Endothelial cell of umbilical vein (primary cell): ENCODE measurements around the gene ZMPSTE24. TPM values are rescaled to one million over a fixed set of nuclear protein-coding genes. Genes with fewer than 3 reads are reported as not detected.
"Not testable (repeated sequence)": the region's sequence is repeated elsewhere in the genome, so short reads cannot be mapped to it uniquely, and the experiment has no call there.

Source experiments
- BruUV-seq: library from RNA; stranded (reverse); fragments of 400-500 nt; replicated peaks from 2 replicates; lab custom pipeline; 2021; lab: Mats Ljungman, UMichigan
- CTCF ChIA-PET: fragments of 300-600, 350-600 bp; sonication (Branson Sonifier 250); formaldehyde crosslinking; loops from one replicate; lab custom pipeline; 2021; ENCODE audit warnings: antibody characterized with exemption, inconsistent platforms; lab: Charles Lee
- POLR2A ChIA-PET: fragments of 300-600, 350-600 bp; sonication (Branson Sonifier 250); formaldehyde crosslinking; loops from one replicate; lab custom pipeline; 2021; ENCODE audit warnings: antibody characterized with exemption, inconsistent platforms; lab: Charles Lee
- DNase-seq: peaks from one replicate; pipeline ENCODE4 v3.0.0-alpha.2; 2011; ENCODE audit warnings: low read depth, low spot score
- FAIRE-seq: peaks from 2 replicates; lab custom pipeline; 2011; peaks lifted over from hg19 to GRCh38; lab: Jason Lieb, UNC
- H2AFZ ChIP-seq: 2 replicates; pipeline ENCODE4 v1.6.0; 2012; ENCODE audit warnings: low read depth, low read length, control low read depth, inconsistent platforms
- H3K27ac ChIP-seq: 2 replicates; pipeline ENCODE4 v1.5.1; 2011; ENCODE audit warnings: low read depth, mild to moderate bottlenecking, control low read depth, low read length, moderate library complexity; ENCODE audit not compliant: insufficient read depth
- H3K27me3 ChIP-seq, 2 experiments: 2 replicates each; pipeline versions ENCODE4 v1.6.0 to v1.6.1; 2011; ENCODE audit warnings: low read length in 2 of 2, mixed read lengths in 1 of 2; ENCODE audit not compliant: control insufficient read depth in 2 of 2, insufficient read depth in 2 of 2
- H3K36me3 ChIP-seq, 2 experiments: 2 replicates in 1 of 2; 3 replicates in 1 of 2; pipeline ENCODE4 v1.5.1; 2011; ENCODE audit warnings: low read length in 2 of 2, mild to moderate bottlenecking in 1 of 2, moderate library complexity in 1 of 2; ENCODE audit not compliant: control insufficient read depth in 2 of 2, insufficient read depth in 2 of 2; ENCODE audit errors: extremely low read depth in 1 of 2
- H3K4me1 ChIP-seq: 3 replicates; pipeline ENCODE4 v1.5.1; 2011; ENCODE audit warnings: mild to moderate bottlenecking, low read length; ENCODE audit not compliant: control insufficient read depth, insufficient read depth; ENCODE audit errors: extremely low read depth
- H3K4me2 ChIP-seq: 2 replicates; pipeline ENCODE4 v1.6.1; 2011; ENCODE audit warnings: low read length, control low read depth, mixed read lengths; ENCODE audit not compliant: insufficient read depth
- H3K4me3 ChIP-seq, 3 experiments: fragments of 200-600 bp in 1 of 3; sonication (generic), shearing (Covaris generic) in 1 of 3; replicated peaks in 1 of 3; 2 replicates each; pipeline ENCODE4 v1.5.1; 2011 to 2016; ENCODE audit warnings: control low read depth in 3 of 3, low read length in 3 of 3, mild to moderate bottlenecking in 2 of 3, inconsistent platforms in 1 of 3, low read depth in 1 of 3, moderate library complexity in 1 of 3; ENCODE audit not compliant: insufficient read depth in 1 of 3
- H3K79me2 ChIP-seq: 2 replicates; pipeline ENCODE4 v1.6.0; 2012; ENCODE audit warnings: low read length, inconsistent platforms; ENCODE audit not compliant: control insufficient read depth, insufficient read depth
- H3K9ac ChIP-seq: replicated peaks from 2 replicates; pipeline ENCODE3; 2011; ENCODE audit warnings: low read length, control low read depth; ENCODE audit not compliant: insufficient read depth; ENCODE audit errors: extremely low read depth
- H3K9me1 ChIP-seq: replicated peaks from 3 replicates; pipeline ENCODE4 v1.6.0; 2011; ENCODE audit warnings: mild to moderate bottlenecking, low read length; ENCODE audit not compliant: control insufficient read depth, insufficient read depth; ENCODE audit errors: extremely low read depth
- H3K9me3 ChIP-seq: replicated peaks from 2 replicates; pipeline ENCODE4 v1.5.1; 2012; ENCODE audit warnings: low read length, inconsistent platforms; ENCODE audit not compliant: control insufficient read depth, insufficient read depth
- H4K20me1 ChIP-seq: replicated peaks from 2 replicates; pipeline ENCODE3; 2011; ENCODE audit warnings: mild to moderate bottlenecking, low read length; ENCODE audit not compliant: control insufficient read depth, insufficient read depth; ENCODE audit errors: extremely low read depth
- EZH2 ChIP-seq: IDR thresholded peaks from 2 replicates; pipeline ENCODE4 v1.6.1; 2012; ENCODE audit warnings: borderline replicate concordance, low read depth, mild to moderate bottlenecking, moderate library complexity, low read length, inconsistent platforms; ENCODE audit not compliant: severe bottlenecking
- MYC ChIP-seq: IDR thresholded peaks from one replicate; pipeline ENCODE4 v1.6.1; 2011; ENCODE audit warnings: mild to moderate bottlenecking, low read depth, low read length
- dilution Hi-C: fragments of 300-500 bp; cut with MboI; formaldehyde crosslinking; loops from one replicate; pipeline ENCODE4 v1.15.0; 2019; ENCODE audit warnings: low sequenced_read_pairs; ENCODE audit not compliant: extremely low pct_ligation_motif_present
- intact Hi-C: fragments of 100-400 bp; cut with micrococcal nuclease; formaldehyde crosslinking; loops from one replicate; pipeline ENCODE4 v1.10.0; 2022
- polyA plus RNA-seq, 4 experiments: library from polyadenylated mRNA; depleted of rRNA in 3 of 4; stranded (reverse) in 3 of 4; unstranded in 1 of 4; fragments of >200 nt; gene quantifications; 2 replicates each; pipeline versions ENCODE4 v1.2.1 to v1.2.3, GENCODE V29; 2011 to 2012; ENCODE audit warnings: missing spikeins in 1 of 4
- total RNA-seq: library from RNA; stranded (reverse); gene quantifications from 2 replicates; pipeline ENCODE4 v1.2.3, GENCODE V29; 2021

ZMPSTE24 gene
- total and polyA plus RNA-seq, 2 donors (not counting 3 experiments of a cell fraction or from before 2014, with no cell fraction given): 16.9 to 44.7 TPM

GRCh38 chr1:40341491-40342380 is 83.7 kb downstream of the ZMPSTE24 start:
- Histone ChIP-seq H3K4me2 (no peak overlapping the region), H3K9me3 (no peaks in the 10 kb centered on the region), H3K9ac (no peak overlapping the region), H3K4me3 (no peak overlapping the region), H2AFZ (no peak overlapping the region), H3K4me1 (no peaks in the 10 kb centered on the region), H3K9me1 (no peaks in the 10 kb centered on the region), H3K27ac (no peak overlapping the region), H3K79me2 (no peaks in the 10 kb centered on the region), H3K36me3 (no peaks in the 10 kb centered on the region), H3K27me3 (peaks cover 0 to 7% of the 10 kb centered on the region in 2 experiments), H4K20me1 (no peaks in the 10 kb centered on the region)
- TF ChIP-seq MYC: no peak
- no peak for TF ChIP-seq EZH2
- no TSS peak for BruUV-seq
- DNase-seq (no peak), FAIRE-seq (no peak)
- intact Hi-C loops: no loop called here
- ChIA-PET CTCF (interaction anchor here (0.8 to 9.4 kb wide), 7 partner anchors 13 to 263 kb away, joined by 3 to 103 read pairs (median 5); partner anchors contain the start of gene COL9A2), POLR2A (no interaction called here)
- dilution Hi-C loops: no loop called here

GRCh38 chr1:40342381-40342717 is 84.3 kb downstream of the ZMPSTE24 start:
- H3K79me2 ChIP-seq, dilution Hi-C loops, H3K9me3 ChIP-seq, H2AFZ ChIP-seq, H3K27me3 ChIP-seq, intact Hi-C loops, H3K4me2 ChIP-seq, H3K36me3 ChIP-seq, H3K27ac ChIP-seq, H3K4me3 ChIP-seq, FAIRE-seq, H3K4me1 ChIP-seq, BruUV-seq, H3K9ac ChIP-seq, DNase-seq, H3K9me1 ChIP-seq, H4K20me1 ChIP-seq, POLR2A ChIA-PET: not testable (repeated sequence)
- CTCF ChIA-PET: interaction anchor here (0.9 to 9.4 kb wide), 7 partner anchors 12 to 264 kb away, joined by 3 to 103 read pairs (median 5); partner anchors contain the start of gene COL9A2

Other genes starting within 250 kb of the ZMPSTE24 start
- 415 and 427 TPM in 2 replicates for gene CAP1, start 217.5 kb upstream of the ZMPSTE24 start, total RNA-seq
- gene CAP1, start 217.5 kb upstream of the ZMPSTE24 start, polyA plus RNA-seq: 187 and 191 TPM in 2 replicates
- 121 and 131 TPM in 2 replicates for gene PPT1, start 161.0 kb upstream of the ZMPSTE24 start, total RNA-seq
- 53.3 and 58.0 TPM in 2 replicates for gene PPT1, start 161.0 kb upstream of the ZMPSTE24 start, polyA plus RNA-seq
- gene RLF, start 96.8 kb upstream of the ZMPSTE24 start, total RNA-seq: 9.0 and 9.4 TPM in 2 replicates
- 1.6 and 2.7 TPM in 2 replicates for gene RLF, start 96.8 kb upstream of the ZMPSTE24 start, polyA plus RNA-seq
- gene TMCO2, start 10.3 kb upstream of the ZMPSTE24 start, total RNA-seq: not detected in 2 replicates
- gene TMCO2, start 10.3 kb upstream of the ZMPSTE24 start, polyA plus RNA-seq: not detected in 2 replicates
- 0.64 and 1.3 TPM in 2 replicates for gene COL9A2, start 59.0 kb downstream of the ZMPSTE24 start, total RNA-seq
- gene COL9A2, start 59.0 kb downstream of the ZMPSTE24 start, polyA plus RNA-seq: 0.29 and 0.69 TPM in 2 replicates
- gene SMAP2, start 115.5 kb downstream of the ZMPSTE24 start, total RNA-seq: 11.1 and 12.0 TPM in 2 replicates
- 7.4 and 8.0 TPM in 2 replicates for gene SMAP2, start 115.5 kb downstream of the ZMPSTE24 start, polyA plus RNA-seq
- 2.7 and 3.4 TPM in 2 replicates for gene ZFP69B, start 192.2 kb downstream of the ZMPSTE24 start, total RNA-seq
- 0.56 and 0.81 TPM in 2 replicates for gene ZFP69B, start 192.2 kb downstream of the ZMPSTE24 start, polyA plus RNA-seq
- gene ZFP69, start 219.1 kb downstream of the ZMPSTE24 start, total RNA-seq: 2.4 and 3.2 TPM in 2 replicates
- gene ZFP69, start 219.1 kb downstream of the ZMPSTE24 start, polyA plus RNA-seq: 0.78 and 0.98 TPM in 2 replicates